ENCODE data around the gene PRRG4. TPM values are rescaled to one million over a fixed set of nuclear protein-coding genes. Genes with fewer than 3 reads are reported as not detected.
"Not testable (repeated sequence)": the region's sequence is repeated elsewhere in the genome, so short reads cannot be mapped to it uniquely, and the experiment has no call there.

Gene PRRG4
- total RNA-seq, 2 experiments from 2014 or later = 0.25 to 0.30 TPM

GRCh38 chr11:32838505-32839274 lies 9.0 kb downstream of the PRRG4 start:
- POLR2A ChIA-PET = no interaction called here
- Mint-ChIP-seq H3K27me3 (peaks cover 4% of the 10 kb centered on the region), H3K27ac (no peak overlapping the region), H3K4me1 (no peaks in the 10 kb centered on the region), H3K36me3 (ENCODE audit: low read depth) (no peaks in the 10 kb centered on the region), H3K4me3 (no peak overlapping the region), H3K9me3 (no peaks in the 10 kb centered on the region)
- CTCF ChIA-PET = no interaction called here
- DNase-seq = no peak

GRCh38 chr11:32839308-32839707 lies 9.6 kb downstream of the PRRG4 start:
- Mint-ChIP-seq H3K27me3 (no peaks in the 10 kb centered on the region), H3K4me3 (no peak overlapping the region), H3K27ac (no peak overlapping the region), H3K4me1 (no peaks in the 10 kb centered on the region), H3K9me3 (no peaks in the 10 kb centered on the region), H3K36me3 (ENCODE audit: low read depth) (no peaks in the 10 kb centered on the region)
- no peak for DNase-seq
- ChIA-PET POLR2A (no interaction called here), CTCF (no interaction called here)

GRCh38 chr11:32840587-32840986 lies 10.9 kb downstream of the PRRG4 start:
- Mint-ChIP-seq H3K27ac (no peak overlapping the region), H3K36me3 (ENCODE audit: low read depth) (no peaks in the 10 kb centered on the region), H3K4me3 (no peak overlapping the region), H3K4me1 (no peaks in the 10 kb centered on the region), H3K27me3 (no peaks in the 10 kb centered on the region), H3K9me3 (no peaks in the 10 kb centered on the region)
- DNase-seq = no peak
- CTCF ChIA-PET = no interaction called here
- POLR2A ChIA-PET = no interaction called here

- H3K9me3 Mint-ChIP-seq = no peaks in the 10 kb centered on the region
- H3K4me3 Mint-ChIP-seq = no peak overlapping the region
- no peaks in the 10 kb centered on the region for H3K4me1 Mint-ChIP-seq
- DNase-seq = no peak
- no peaks in the 10 kb centered on the region for H3K36me3 Mint-ChIP-seq (ENCODE audit: low read depth)
- CTCF ChIA-PET = no interaction called here
- H3K27me3 Mint-ChIP-seq = no peaks in the 10 kb centered on the region
- POLR2A ChIA-PET = no interaction called here
- no peak overlapping the region for H3K27ac Mint-ChIP-seq
Measured at GRCh38 chr11:32843544-32843943, 13.8 kb downstream of the PRRG4 start.

- H3K4me3 Mint-ChIP-seq = no peak overlapping the region
- no peak overlapping the region for H3K27ac Mint-ChIP-seq
- H3K4me1 Mint-ChIP-seq = peaks cover 8% of the 10 kb centered on the region
- H3K36me3 Mint-ChIP-seq (ENCODE audit: low read depth) = no peaks in the 10 kb centered on the region
- H3K27me3 Mint-ChIP-seq = peaks cover 3% of the 10 kb centered on the region
- no peak for DNase-seq
- no peaks in the 10 kb centered on the region for H3K9me3 Mint-ChIP-seq
- ChIA-PET POLR2A (no interaction called here), CTCF (no interaction called here)
Measured at GRCh38 chr11:32847511-32847910, 17.8 kb downstream of the PRRG4 start.

- CTCF ChIA-PET = no interaction called here
- Mint-ChIP-seq H3K36me3 (ENCODE audit: low read depth) (no peaks in the 10 kb centered on the region), H3K27me3 (peaks cover 5% of the 10 kb centered on the region), H3K27ac (no peak overlapping the region), H3K4me3 (no peak overlapping the region), H3K9me3 (no peaks in the 10 kb centered on the region), H3K4me1 (peaks cover 8% of the 10 kb centered on the region)
- POLR2A ChIA-PET = no interaction called here
- DNase-seq = no peak
Measured at GRCh38 chr11:32849761-32850160, 20.0 kb downstream of the PRRG4 start.

- no peaks in the 10 kb centered on the region for H3K9me3 Mint-ChIP-seq
- no peak overlapping the region for H3K27ac Mint-ChIP-seq
- ChIA-PET CTCF (no interaction called here), POLR2A (no interaction called here)
- no peak overlapping the region for H3K4me3 Mint-ChIP-seq
- H3K36me3 Mint-ChIP-seq (ENCODE audit: low read depth) = no peaks in the 10 kb centered on the region
- no peak for DNase-seq
- peaks cover 8% of the 10 kb centered on the region for H3K4me1 Mint-ChIP-seq
- peaks cover 10% of the 10 kb centered on the region for H3K27me3 Mint-ChIP-seq
Measured at GRCh38 chr11:32851251-32851650, 21.5 kb downstream of the PRRG4 start.

- Mint-ChIP-seq H3K4me1 (peaks cover 8% of the 10 kb centered on the region), H3K4me3 (no peak overlapping the region), H3K9me3 (no peaks in the 10 kb centered on the region), H3K27me3 (peaks cover 12% of the 10 kb centered on the region), H3K36me3 (ENCODE audit: low read depth) (no peaks in the 10 kb centered on the region), H3K27ac (no peak overlapping the region)
- ChIA-PET CTCF (interaction anchor here (0.6 kb wide), 1 partner anchor 9 kb away, joined by 3 read pairs; no protein-coding TSS in a partner anchor), POLR2A (no interaction called here)
- DNase-seq = no peak
Measured at GRCh38 chr11:32852207-32852606, 22.5 kb downstream of the PRRG4 start.

GRCh38 chr11:32855601-32856000 lies 25.9 kb downstream of the PRRG4 start:
- ChIA-PET CTCF (no interaction called here), POLR2A (no interaction called here)
- no peak overlapping the region for H3K4me3 Mint-ChIP-seq
- no peaks in the 10 kb centered on the region for H3K36me3 Mint-ChIP-seq (ENCODE audit: low read depth)
- no peaks in the 10 kb centered on the region for H3K9me3 Mint-ChIP-seq
- peaks cover 4% of the 10 kb centered on the region for H3K4me1 Mint-ChIP-seq
- peaks cover 16% of the 10 kb centered on the region for H3K27me3 Mint-ChIP-seq
- H3K27ac Mint-ChIP-seq = no peak overlapping the region
- no peak for DNase-seq

- H3K4me1 Mint-ChIP-seq = no peaks in the 10 kb centered on the region
- no peak for DNase-seq
- no peaks in the 10 kb centered on the region for H3K36me3 Mint-ChIP-seq (ENCODE audit: low read depth)
- H3K9me3 Mint-ChIP-seq = no peaks in the 10 kb centered on the region
- no peak overlapping the region for H3K4me3 Mint-ChIP-seq
- peaks cover 26% of the 10 kb centered on the region for H3K27me3 Mint-ChIP-seq
- ChIA-PET POLR2A (no interaction called here), CTCF (no interaction called here)
- no peak overlapping the region for H3K27ac Mint-ChIP-seq
Measured at GRCh38 chr11:32858731-32859130, 29.0 kb downstream of the PRRG4 start.

- POLR2A ChIA-PET = interaction anchor here (0.6 kb wide), 1 partner anchor 287 kb away, joined by 3 read pairs; no protein-coding TSS in a partner anchor
- Mint-ChIP-seq H3K27me3 (peaks cover 27% of the 10 kb centered on the region), H3K4me3 (no peak overlapping the region), H3K9me3 (no peaks in the 10 kb centered on the region), H3K4me1 (no peaks in the 10 kb centered on the region), H3K27ac (no peak overlapping the region), H3K36me3 (ENCODE audit: low read depth) (no peaks in the 10 kb centered on the region)
- DNase-seq = no peak
- CTCF ChIA-PET = interaction anchor here (0.9 kb wide), 1 partner anchor 18 kb away, joined by 3 read pairs; no protein-coding TSS in a partner anchor
Measured at GRCh38 chr11:32861850-32862577, 32.3 kb downstream of the PRRG4 start.

- no peaks in the 10 kb centered on the region for H3K36me3 Mint-ChIP-seq (ENCODE audit: low read depth)
- peaks cover 25% of the 10 kb centered on the region for H3K27me3 Mint-ChIP-seq
- H3K4me3 Mint-ChIP-seq = no peak overlapping the region
- ChIA-PET CTCF (interaction anchor here (1.1 kb wide), 1 partner anchor 23 kb away, joined by 3 read pairs; no protein-coding TSS in a partner anchor), POLR2A (no interaction called here)
- no peaks in the 10 kb centered on the region for H3K4me1 Mint-ChIP-seq
- no peak overlapping the region for H3K27ac Mint-ChIP-seq
- peaks cover 5% of the 10 kb centered on the region for H3K9me3 Mint-ChIP-seq
- no peak for DNase-seq
Measured at GRCh38 chr11:32864555-32864954, 34.8 kb downstream of the PRRG4 start.

GRCh38 chr11:32868752-32869151 lies 39.0 kb downstream of the PRRG4 start:
- peaks cover 18% of the 10 kb centered on the region for H3K27me3 Mint-ChIP-seq
- CTCF ChIA-PET = interaction anchor here (0.7 kb wide), 1 partner anchor 38 kb away, joined by 5 read pairs; no protein-coding TSS in a partner anchor
- DNase-seq; H3K4me3 Mint-ChIP-seq; H3K4me1 Mint-ChIP-seq; POLR2A ChIA-PET; H3K9me3 Mint-ChIP-seq; H3K36me3 Mint-ChIP-seq (ENCODE audit: low read depth); H3K27ac Mint-ChIP-seq: not testable (repeated sequence)

Data from activated CD4-positive, alpha-beta T cell treated with anti-CD3 and anti-CD28 coated beads, Interleukin-2, amount 10 ng/mL, durations not matched to agents 7 days and 5 days (primary cell).